Measurements from ENCODE around the gene SUPT20HL2.

DNA sequence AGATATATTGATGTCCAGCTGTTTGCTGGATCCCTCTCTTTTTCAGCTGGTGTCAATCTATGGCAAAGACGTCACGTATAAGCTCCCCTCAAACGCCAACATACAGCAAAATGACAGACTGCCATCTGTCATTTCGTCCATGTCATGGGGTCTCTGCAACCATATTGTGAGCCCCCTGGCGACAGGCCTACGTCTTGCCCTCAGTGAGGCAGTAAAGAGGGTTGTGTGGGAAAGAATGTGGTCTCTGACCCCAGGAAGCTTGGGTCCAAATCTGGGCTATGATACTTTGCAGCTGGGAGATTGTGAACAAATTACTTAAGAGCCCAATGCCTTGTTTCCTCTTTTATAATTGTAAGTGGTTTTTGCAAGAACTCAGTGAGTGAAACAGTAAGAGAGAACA lies 7.4 kb downstream of the SUPT20HL2 start:
- TF ChIP-seq, protein P1, sequence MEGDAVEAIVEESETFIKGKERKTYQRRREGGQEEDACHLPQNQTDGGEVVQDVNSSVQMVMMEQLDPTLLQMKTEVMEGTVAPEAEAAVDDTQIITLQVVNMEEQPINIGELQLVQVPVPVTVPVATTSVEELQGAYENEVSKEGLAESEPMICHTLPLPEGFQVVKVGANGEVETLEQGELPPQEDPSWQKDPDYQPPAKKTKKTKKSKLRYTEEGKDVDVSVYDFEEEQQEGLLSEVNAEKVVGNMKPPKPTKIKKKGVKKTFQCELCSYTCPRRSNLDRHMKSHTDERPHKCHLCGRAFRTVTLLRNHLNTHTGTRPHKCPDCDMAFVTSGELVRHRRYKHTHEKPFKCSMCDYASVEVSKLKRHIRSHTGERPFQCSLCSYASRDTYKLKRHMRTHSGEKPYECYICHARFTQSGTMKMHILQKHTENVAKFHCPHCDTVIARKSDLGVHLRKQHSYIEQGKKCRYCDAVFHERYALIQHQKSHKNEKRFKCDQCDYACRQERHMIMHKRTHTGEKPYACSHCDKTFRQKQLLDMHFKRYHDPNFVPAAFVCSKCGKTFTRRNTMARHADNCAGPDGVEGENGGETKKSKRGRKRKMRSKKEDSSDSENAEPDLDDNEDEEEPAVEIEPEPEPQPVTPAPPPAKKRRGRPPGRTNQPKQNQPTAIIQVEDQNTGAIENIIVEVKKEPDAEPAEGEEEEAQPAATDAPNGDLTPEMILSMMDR (IDR thresholded peaks at IDR 0.05), result no peak
- no peak for TF ChIP-seq POLR2A (IDR thresholded peaks at IDR 0.05)
